Bronchial epithelial cell (primary cell): ENCODE results near the gene ARHGDIG. TPM values are rescaled to one million over a fixed set of nuclear protein-coding genes. Genes with fewer than 3 reads are reported as not detected.

Source experiments
- DNase-seq: peaks from one replicate; pipeline ENCODE4 v3.0.0-alpha.2; 2010; ENCODE audit warnings: low read depth
- FAIRE-seq: peaks from 2 replicates; lab custom pipeline; 2011; peaks lifted over from hg19 to GRCh38; lab: Jason Lieb, UNC
- H3K27me3 ChIP-seq: 2 replicates; pipeline ENCODE4 v1.5.1; 2011; ENCODE audit warnings: low read length; ENCODE audit not compliant: control insufficient read depth, insufficient read depth
- H3K36me3 ChIP-seq: 2 replicates; pipeline ENCODE4 v1.5.1; 2011; ENCODE audit warnings: low read length; ENCODE audit not compliant: control insufficient read depth, insufficient read depth
- H3K4me3 ChIP-seq: 2 replicates; pipeline ENCODE4 v1.5.1; 2011; ENCODE audit warnings: mild to moderate bottlenecking, low read depth, low read length, control low read depth
- total RNA-seq: library from RNA; depleted of rRNA; stranded (reverse); fragments of >200 nt; gene quantifications from 2 replicates; pipeline ENCODE4 v1.2.1, GENCODE V29; 2014
- TF ChIP-seq, protein P1 (sequence below): IDR thresholded peaks from 2 replicates; pipeline ENCODE4 v1.5.1; 2011; ENCODE audit warnings: mild to moderate bottlenecking, moderate library complexity, low read length, control low read depth, inconsistent platforms; ENCODE audit not compliant: insufficient read depth, severe bottlenecking

The ARHGDIG gene
- total RNA-seq, 1 donor from 2014 or later, result not detected

DNA sequence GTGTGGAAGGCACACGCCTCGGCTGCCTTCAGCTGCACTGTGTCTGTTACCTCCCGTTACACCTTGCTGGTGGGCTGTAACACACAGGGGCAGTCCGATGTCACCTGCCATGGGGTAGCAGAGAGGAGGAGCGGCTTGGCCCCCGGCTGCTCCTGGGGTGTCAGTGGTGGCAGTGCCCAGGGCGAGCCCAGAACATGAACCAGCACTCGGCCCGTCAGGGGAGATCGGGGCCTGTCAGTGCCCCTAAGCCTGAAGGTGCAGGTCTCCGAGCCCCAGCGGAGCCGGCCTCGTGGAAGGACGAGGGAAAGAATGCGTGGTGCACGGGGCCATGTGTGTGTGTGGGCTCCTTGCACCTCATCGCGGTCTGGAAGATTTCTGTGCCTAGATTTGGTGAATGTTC lies 20.1 kb upstream of the ARHGDIG start:
- Histone ChIP-seq H3K36me3 (peaks cover 10% of the 10 kb centered on the region), H3K4me3 (no peak overlapping the region), H3K27me3 (no peaks in the 10 kb centered on the region)
- DNase-seq, result no peak
- FAIRE-seq, result no peak
- TF ChIP-seq, protein P1, sequence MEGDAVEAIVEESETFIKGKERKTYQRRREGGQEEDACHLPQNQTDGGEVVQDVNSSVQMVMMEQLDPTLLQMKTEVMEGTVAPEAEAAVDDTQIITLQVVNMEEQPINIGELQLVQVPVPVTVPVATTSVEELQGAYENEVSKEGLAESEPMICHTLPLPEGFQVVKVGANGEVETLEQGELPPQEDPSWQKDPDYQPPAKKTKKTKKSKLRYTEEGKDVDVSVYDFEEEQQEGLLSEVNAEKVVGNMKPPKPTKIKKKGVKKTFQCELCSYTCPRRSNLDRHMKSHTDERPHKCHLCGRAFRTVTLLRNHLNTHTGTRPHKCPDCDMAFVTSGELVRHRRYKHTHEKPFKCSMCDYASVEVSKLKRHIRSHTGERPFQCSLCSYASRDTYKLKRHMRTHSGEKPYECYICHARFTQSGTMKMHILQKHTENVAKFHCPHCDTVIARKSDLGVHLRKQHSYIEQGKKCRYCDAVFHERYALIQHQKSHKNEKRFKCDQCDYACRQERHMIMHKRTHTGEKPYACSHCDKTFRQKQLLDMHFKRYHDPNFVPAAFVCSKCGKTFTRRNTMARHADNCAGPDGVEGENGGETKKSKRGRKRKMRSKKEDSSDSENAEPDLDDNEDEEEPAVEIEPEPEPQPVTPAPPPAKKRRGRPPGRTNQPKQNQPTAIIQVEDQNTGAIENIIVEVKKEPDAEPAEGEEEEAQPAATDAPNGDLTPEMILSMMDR, result no peak

DNA sequence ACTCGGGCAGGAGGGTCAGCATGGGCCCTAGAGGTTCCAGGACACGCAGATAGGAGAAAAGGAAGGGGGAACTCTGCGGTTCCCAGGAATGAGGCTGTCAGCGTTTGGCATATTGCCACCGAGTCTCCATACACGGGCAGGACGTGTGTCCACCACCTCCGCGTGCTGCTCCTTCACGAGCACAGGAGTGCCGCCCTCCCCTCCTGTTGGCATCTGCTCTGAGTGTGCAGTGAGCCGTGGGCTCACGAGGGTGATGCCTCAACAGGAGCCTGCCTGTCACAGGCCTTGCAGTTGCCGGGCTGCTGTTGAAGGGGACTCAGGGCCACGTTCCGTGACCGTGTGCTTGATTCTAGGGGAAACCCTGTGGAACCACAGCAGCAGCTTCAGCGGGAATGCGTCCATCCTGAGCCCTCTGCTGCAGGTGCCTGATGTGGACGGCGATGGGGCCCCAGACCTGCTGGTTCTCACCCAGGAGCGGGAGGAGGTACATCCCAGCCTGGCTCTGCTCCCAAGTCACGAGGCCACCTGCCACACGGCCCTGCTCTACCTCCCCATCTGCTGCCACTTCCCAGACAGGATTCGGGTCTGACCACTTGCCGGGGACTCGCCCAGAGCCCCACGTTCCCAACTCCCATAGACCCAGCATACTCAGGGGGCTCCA lies 19.2 kb upstream of the ARHGDIG start:
- H3K36me3 ChIP-seq, result peaks cover 8% of the 10 kb centered on the region
- no peaks in the 10 kb centered on the region for H3K27me3 ChIP-seq
- H3K4me3 ChIP-seq, result no peak overlapping the region
- TF ChIP-seq, protein P1, result no peak
- FAIRE-seq (no peak), DNase-seq (no peak)

DNA sequence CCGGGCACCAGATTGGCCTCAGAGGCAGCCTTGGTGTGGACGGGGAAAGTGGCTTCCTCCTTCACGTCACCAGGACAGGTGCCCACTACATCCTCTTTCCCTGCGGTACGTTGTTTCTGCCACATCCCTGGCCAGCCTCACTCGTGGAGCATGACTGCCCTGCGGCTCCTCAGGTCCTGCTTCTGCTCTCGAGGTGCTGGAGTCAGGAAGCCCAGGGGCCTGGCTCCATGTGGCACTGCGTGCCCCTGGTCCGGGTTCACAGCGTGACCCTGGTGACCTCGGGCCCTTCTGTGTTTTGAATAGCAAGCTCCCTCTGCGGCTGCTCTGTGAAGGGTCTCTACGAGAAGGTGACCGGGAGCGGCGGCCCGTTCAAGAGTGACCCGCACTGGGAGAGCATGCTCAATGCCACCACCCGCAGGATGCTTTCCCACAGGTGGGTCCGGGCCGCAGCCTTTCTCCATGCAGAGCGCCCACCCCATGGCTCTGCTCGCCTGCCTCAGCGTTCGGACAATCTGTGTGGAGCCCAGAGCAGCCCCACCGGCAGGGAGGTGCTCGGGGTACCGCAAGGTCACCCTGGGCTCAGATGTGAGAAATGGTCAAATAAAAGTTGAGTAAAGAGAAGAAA lies 18.2 kb upstream of the ARHGDIG start:
- no peak overlapping the region for H3K4me3 ChIP-seq
- FAIRE-seq, result no peak
- no peaks in the 10 kb centered on the region for H3K27me3 ChIP-seq
- H3K36me3 ChIP-seq, result peaks cover 8% of the 10 kb centered on the region
- DNase-seq, result no peak
- TF ChIP-seq, protein P1, result no peak

DNA sequence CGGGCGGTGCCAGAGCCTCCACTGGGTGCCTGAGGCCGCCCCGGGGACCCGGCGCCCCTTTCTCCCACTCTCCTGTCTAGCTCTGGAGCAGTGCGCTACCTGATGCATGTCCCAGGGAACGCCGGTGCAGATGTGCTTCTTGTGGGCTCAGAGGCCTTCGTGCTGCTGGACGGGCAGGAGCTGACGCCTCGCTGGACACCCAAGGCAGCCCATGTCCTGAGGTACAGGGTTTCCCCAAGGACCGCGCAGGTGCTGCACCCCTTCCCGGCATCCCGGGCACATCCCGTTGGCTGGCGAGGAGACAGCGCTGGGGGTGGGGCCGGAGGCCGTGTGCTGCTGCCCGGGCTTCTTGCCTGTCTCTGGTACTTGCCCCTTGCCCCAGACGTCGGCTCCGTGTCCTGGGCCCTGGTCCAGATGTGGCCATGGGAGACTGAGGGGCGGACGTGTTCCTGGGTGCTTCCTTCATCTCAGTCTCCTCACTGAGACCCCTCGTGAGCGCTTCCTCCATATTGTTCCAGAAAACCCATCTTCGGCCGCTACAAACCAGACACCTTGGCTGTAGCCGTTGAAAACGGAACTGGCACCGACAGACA lies 17.1 kb upstream of the ARHGDIG start:
- TF ChIP-seq, protein P1, result no peak
- no peak for DNase-seq
- Histone ChIP-seq H3K4me3 (no peak overlapping the region), H3K36me3 (peaks cover 8% of the 10 kb centered on the region), H3K27me3 (no peaks in the 10 kb centered on the region)
- no peak for FAIRE-seq

DNA sequence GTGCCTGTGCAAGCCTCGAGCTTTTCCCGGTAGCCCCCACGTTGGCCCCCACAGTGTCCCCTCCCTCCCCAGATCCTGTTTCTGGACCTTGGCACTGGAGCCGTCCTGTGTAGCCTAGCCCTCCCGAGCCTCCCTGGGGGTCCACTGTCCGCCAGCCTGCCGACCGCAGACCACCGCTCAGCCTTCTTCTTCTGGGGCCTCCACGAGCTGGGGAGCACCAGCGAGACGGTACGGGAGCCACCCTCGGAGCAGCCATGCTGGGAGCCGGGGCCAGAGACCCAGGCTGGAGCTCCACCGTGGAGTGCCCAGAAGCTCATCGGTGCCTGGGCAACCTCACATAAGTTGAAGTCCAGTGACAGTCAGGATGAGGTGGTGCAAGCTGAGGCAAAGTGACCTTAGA lies 16.4 kb upstream of the ARHGDIG start:
- TF ChIP-seq, protein P1, result no peak
- Histone ChIP-seq H3K27me3 (no peaks in the 10 kb centered on the region), H3K4me3 (no peak overlapping the region), H3K36me3 (peaks cover 8% of the 10 kb centered on the region)
- no peak for DNase-seq
- no peak for FAIRE-seq
